Activated CD8-positive, alpha-beta memory T cell treated with anti-CD3 and anti-CD28 coated beads, Interleukin-2, amount 50 U/mL, for 24 hours (primary cell): Measurements from ENCODE around the gene PFDN1.

ENCODE experiments used
- DNase-seq: peaks from one replicate; pipeline ENCODE4 v3.0.0-alpha.2; 2020; ENCODE audit errors: extremely low read depth

Gene PFDN1

GRCh38 chr5:140259500-140259899 lies 43.4 kb downstream of the PFDN1 start:
- DNase-seq: no peak

DNA sequence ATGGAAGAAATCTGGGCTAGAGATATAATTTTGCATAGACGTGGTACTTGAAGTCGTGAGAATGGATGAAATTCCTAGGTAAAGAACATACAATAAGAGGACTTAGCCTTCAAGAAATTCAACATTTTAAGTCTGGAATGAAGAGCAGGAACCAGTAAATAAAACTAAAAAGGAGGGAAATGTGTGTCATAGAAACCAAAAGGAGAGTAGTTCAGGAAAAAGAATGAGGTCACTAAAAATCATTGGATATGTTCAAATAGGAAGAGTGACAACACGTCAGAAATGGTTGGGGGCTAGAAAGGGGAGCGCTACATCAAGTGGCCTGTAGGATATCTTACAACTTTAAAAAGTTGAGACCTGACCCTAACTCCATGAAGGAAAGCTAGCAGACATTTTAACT lies 44.0 kb downstream of the PFDN1 start:
- DNase-seq: no peak

GRCh38 chr5:140258016-140258415 lies 44.9 kb downstream of the PFDN1 start:
- DNase-seq: no peak

- no peak for DNase-seq
Observed at GRCh38 chr5:140256726-140257125, 46.2 kb downstream of the PFDN1 start.

DNA sequence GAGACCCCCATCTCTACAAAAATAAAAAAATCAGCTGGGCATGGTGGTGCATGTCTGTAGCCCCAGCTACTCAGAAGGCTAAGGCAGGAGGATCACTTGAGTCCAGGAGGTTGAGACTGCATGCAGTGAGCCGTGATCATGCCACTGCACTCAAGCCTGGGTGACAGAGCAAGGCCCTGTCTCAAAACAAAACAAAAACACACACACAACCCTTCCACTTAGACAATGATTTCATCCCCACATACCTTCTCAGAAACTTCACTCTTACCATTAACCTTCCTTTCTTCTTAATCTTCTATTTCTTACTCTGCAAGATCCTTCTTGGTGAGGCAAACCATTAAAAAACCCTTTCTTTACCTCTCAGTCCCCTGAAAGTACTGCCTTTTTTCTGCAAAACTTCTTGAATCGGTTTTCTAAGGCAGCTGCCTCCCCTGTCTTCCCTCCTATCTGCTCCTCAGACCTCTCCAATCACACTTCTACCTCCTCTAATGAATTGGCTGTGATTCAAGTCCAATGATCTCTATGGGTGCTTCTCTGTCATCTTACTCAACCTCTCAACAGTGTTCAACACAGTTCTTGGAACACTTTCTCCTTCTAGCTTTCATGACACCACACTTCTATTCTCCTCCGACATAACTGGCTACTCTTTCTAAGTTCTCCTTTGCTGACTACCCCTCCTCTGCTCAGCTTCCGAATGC lies 47.3 kb downstream of the PFDN1 start:
- no peak for DNase-seq

DNA sequence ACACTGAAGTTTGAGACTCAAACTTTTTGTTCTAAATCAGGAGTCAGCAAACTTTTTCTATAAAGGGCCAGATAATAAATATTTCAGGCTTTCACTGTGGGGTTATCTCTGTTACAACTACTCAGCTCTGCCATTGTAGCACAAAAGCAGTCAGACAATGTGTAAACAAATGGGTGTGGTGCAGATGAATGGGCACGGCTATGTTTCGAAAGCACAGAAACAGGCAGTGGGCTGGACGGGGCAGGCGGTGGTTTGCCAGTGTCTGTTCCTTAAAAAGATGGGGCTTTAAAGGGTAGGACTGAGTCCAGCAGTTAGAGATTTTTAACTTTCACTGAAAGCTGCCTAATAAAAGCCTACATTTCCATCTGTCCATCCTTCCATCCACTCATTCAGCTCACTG lies 48.9 kb downstream of the PFDN1 start:
- DNase-seq: no peak

DNA sequence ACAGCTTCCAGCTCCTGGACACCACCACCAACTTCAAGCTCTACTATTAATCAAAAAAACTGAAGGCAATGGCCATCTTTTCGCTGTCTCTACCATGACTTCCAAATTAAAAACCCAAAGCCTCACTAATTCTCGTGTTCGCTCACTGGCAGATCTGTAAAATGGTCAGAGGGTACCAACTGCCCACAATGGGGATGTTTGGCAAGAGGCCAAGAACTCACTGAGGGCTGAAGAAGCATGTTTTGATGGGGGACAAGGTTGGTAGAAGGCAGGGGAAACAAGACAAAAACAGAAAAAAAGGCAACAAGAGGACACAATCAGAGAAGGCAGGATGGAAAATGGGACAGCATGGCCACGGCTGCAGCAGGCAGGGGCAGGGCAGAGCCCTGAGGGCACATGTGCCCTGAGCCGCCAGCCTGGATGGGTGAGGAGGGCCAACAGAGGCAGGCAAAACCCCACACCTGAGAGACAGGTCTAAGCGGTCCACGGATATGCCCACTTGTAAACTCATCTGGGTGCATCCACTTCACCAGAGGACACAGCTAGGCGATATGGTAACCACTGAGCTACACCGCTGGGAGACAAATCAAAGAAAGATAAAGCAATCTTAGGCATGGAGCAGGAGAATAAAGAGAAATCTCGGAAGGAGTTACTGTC lies 50.3 kb downstream of the PFDN1 start:
- DNase-seq: no peak

- peak; percentile 46 for DNase-seq
Observed at GRCh38 chr5:140251527-140251973, 51.4 kb downstream of the PFDN1 start.

GRCh38 chr5:140250386-140250785 lies 52.5 kb downstream of the PFDN1 start:
- DNase-seq: no peak

GRCh38 chr5:140249536-140249935 lies 53.4 kb downstream of the PFDN1 start:
- DNase-seq: no peak

- DNase-seq: no peak
Observed at GRCh38 chr5:140248414-140248813, 54.5 kb downstream of the PFDN1 start.

- no peak for DNase-seq
Observed at GRCh38 chr5:140246378-140247122, 56.4 kb downstream of the PFDN1 start.

GRCh38 chr5:140245926-140246325 lies 57.0 kb downstream of the PFDN1 start:
- DNase-seq: no peak

- DNase-seq: no peak
Observed at GRCh38 chr5:140245341-140245740, 57.6 kb downstream of the PFDN1 start.

DNA sequence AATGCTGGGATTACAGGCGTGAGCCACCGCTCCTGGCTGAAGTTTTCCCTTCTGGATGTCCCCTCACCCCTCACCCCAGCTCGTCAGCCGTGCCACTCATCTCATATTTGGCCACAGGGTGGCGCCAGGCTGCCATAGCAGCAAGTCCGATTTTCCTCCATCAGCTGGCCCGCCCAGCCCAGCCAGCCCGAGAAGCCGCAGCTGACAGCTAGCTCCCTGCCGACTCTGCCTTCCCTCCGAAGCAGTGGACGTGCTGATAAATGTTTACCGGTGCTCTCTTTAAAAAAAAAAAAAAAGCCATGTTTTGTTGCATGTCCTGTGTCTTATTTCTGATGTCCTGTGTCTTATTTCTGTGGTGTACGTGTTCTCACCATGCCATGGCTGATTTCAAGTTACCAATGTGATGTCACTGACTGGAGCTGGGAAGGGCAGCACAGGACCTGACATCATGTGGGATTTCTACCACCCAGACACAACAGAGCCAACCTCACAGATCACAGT lies 58.3 kb downstream of the PFDN1 start:
- DNase-seq: peak; percentile 44

DNA sequence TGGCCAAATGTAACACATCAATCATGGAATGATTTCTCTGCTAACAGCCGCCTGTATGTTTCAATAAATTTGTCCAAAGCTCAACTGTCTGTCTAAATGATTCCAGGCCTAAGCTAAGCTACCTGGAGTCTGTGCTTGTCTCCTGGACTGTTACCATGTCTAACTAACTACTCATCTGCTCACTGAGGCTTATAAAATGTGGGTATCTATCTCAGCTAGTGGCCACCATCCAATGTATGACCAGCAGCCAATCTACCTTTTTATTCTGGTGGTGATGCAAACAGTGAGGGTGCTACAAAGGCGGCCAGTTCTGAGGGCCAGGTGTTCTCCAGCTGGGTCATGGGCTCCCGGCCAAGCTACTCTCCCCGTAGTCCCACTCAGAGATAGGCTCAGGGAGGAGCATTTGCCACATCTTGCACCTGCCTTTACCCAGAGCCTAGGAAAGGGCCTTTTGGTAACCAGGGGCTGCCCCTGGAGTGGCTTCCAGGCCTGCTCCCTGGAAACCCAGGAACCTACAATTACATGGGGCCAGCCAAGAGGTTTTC lies 59.1 kb downstream of the PFDN1 start:
- DNase-seq: no peak

- no peak for DNase-seq
Observed at GRCh38 chr5:140242890-140243585, 59.9 kb downstream of the PFDN1 start.

GRCh38 chr5:140242099-140242498 lies 60.8 kb downstream of the PFDN1 start:
- no peak for DNase-seq

GRCh38 chr5:140240987-140241706 lies 61.8 kb downstream of the PFDN1 start:
- no peak for DNase-seq

DNA sequence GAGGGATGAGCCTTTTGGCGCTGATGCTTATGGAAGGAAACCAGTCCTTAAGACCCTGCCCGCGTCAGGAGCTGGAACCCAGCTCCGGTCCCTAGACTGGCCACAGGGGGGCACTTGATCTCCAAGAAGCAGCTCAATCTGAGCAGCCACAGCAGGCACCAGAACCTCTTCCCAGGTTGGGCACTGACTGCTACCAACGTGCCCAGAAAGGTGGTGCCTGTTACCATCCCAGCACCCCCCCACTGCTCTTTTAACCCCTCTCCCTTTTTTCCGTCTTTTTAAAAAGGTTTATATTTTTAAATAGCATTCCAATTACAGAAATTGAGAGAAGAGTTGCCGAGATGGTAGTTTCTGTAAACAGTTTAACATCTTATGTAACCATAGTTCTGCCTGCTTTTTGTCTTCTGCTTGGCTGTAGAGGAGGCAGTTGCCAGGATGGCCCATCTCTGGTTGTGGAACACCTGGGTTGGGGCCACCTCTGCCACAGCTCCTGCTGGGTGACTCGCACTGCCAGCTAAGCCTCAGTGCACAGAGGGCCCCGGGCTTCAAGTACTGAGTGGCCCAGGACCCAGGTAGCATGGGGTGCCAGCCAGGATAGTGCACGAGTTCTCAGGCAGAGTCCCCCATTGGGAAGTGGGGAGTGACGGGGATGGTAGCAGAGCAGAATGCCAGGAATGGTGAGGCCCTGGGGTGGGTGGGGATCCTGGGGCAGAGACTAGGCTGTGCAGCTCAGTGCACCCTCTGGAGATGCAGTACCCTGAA lies 62.8 kb downstream of the PFDN1 start:
- peak; percentile 5 for DNase-seq
